Measurements from ENCODE around the gene ATRN.
A peak's percentile ranks its signal among the peaks of the same experiment; 100 is the strongest.

The ATRN gene

GRCh38 chr20:3452136-3452535 lies 18.7 kb upstream of the ATRN start:
- H3K4me3 ChIP-seq (ENCODE audit: control insufficient read depth in 1 of 7, extremely low read depth in 1 of 7, insufficient read depth in 4 of 7, low read depth in 2 of 7, low read length in 6 of 7), result no peak overlapping the region
- POLR2A ChIA-PET, result interaction anchor here (0.6 kb wide), 1 partner anchor 91 kb away, joined by 3 read pairs; no protein-coding TSS in a partner anchor
- WGBS (ENCODE audit: insufficient coverage), result no CpG with 5 or more reads among the region's 2 CpGs
- H3K9me3 ChIP-seq (ENCODE audit: control extremely low read depth in 1 of 5, control insufficient read depth in 4 of 5, insufficient read depth in 2 of 5, low read depth in 1 of 5, low read length in 4 of 5), result no peaks in the 10 kb centered on the region
- peaks cover 0 to 5% (median 0%) of the 10 kb centered on the region in 4 experiments for H3K4me1 ChIP-seq (ENCODE audit: control extremely low read depth in 1 of 4, control insufficient read depth in 4 of 4, insufficient read depth in 4 of 4, low read length in 3 of 4)
- no peaks in the 10 kb centered on the region for H3K27me3 ChIP-seq (replicated peaks in 2 of 5; ENCODE audit: control insufficient read depth in 4 of 5, insufficient read depth in 5 of 5, low read length in 4 of 5)
- no peak overlapping the region for H3K27ac ChIP-seq (ENCODE audit: insufficient read depth in 1 of 2, low read depth in 1 of 2, low read length in 2 of 2, poor library complexity in 1 of 2, severe bottlenecking in 2 of 2)
- CTCF ChIA-PET, result no interaction called here
- H3K36me3 ChIP-seq (ENCODE audit: control insufficient read depth in 4 of 4, insufficient read depth in 4 of 4, low read length in 3 of 4), result no peaks in the 10 kb centered on the region
- DNase-seq, result no peak

DNA sequence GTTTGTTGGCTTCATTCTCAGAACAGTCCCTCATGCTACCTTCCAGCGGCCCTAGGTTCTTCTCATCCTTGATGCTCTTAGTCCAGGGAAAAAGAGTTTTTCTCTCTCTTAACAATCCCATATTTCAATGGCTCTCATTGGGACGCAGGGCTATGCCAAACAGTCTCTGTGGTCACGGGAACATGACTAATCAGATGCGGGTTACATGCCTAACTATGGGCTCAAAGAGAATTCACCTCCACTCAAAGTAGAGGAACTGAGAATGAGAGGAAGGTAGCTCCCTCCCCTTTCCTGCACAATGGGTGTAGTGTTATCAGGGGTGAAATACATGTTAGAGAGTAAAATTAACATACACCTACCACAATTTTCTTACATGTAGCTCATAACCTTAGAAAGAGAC lies 18.1 kb upstream of the ATRN start:
- DNase-seq, result no peak
- Histone ChIP-seq H3K4me1 (ENCODE audit: control extremely low read depth in 1 of 4, control insufficient read depth in 4 of 4, insufficient read depth in 4 of 4, low read length in 3 of 4) (no peaks in the 10 kb centered on the region), H3K27me3 (replicated peaks in 2 of 5; ENCODE audit: control insufficient read depth in 4 of 5, insufficient read depth in 5 of 5, low read length in 4 of 5) (no peaks in the 10 kb centered on the region), H3K36me3 (ENCODE audit: control insufficient read depth in 4 of 4, insufficient read depth in 4 of 4, low read length in 3 of 4) (no peaks in the 10 kb centered on the region), H3K4me3 (ENCODE audit: control insufficient read depth in 1 of 7, extremely low read depth in 1 of 7, insufficient read depth in 4 of 7, low read depth in 2 of 7, low read length in 6 of 7) (no peak overlapping the region), H3K9me3 (ENCODE audit: control extremely low read depth in 1 of 5, control insufficient read depth in 4 of 5, insufficient read depth in 2 of 5, low read depth in 1 of 5, low read length in 4 of 5) (no peaks in the 10 kb centered on the region), H3K27ac (ENCODE audit: insufficient read depth in 1 of 2, low read depth in 1 of 2, low read length in 2 of 2, poor library complexity in 1 of 2, severe bottlenecking in 2 of 2) (no peak overlapping the region)
- ChIA-PET POLR2A (no interaction called here), CTCF (no interaction called here)
- WGBS (ENCODE audit: insufficient coverage), result 100% methylated on average over 1 of the region's 4 CpGs

- no peak for DNase-seq
- ChIA-PET CTCF (interaction anchor here (1.7 kb wide), 1 partner anchor 15 kb away, joined by 4 read pairs; no protein-coding TSS in a partner anchor), POLR2A (no interaction called here)
- Histone ChIP-seq H3K4me1 (ENCODE audit: control extremely low read depth in 1 of 4, control insufficient read depth in 4 of 4, insufficient read depth in 4 of 4, low read length in 3 of 4) (no peaks in the 10 kb centered on the region), H3K4me3 (ENCODE audit: control insufficient read depth in 1 of 7, extremely low read depth in 1 of 7, insufficient read depth in 4 of 7, low read depth in 2 of 7, low read length in 6 of 7) (no peak overlapping the region), H3K36me3 (ENCODE audit: control insufficient read depth in 4 of 4, insufficient read depth in 4 of 4, low read length in 3 of 4) (no peaks in the 10 kb centered on the region), H3K9me3 (ENCODE audit: control extremely low read depth in 1 of 5, control insufficient read depth in 4 of 5, insufficient read depth in 2 of 5, low read depth in 1 of 5, low read length in 4 of 5) (no peaks in the 10 kb centered on the region), H3K27me3 (replicated peaks in 2 of 5; ENCODE audit: control insufficient read depth in 4 of 5, insufficient read depth in 5 of 5, low read length in 4 of 5) (no peaks in the 10 kb centered on the region), H3K27ac (ENCODE audit: insufficient read depth in 1 of 2, low read depth in 1 of 2, low read length in 2 of 2, poor library complexity in 1 of 2, severe bottlenecking in 2 of 2) (no peak overlapping the region)
- WGBS (ENCODE audit: insufficient coverage), result 100% methylated on average over 3 of the region's 5 CpGs
Observed at GRCh38 chr20:3454831-3455230, 16.0 kb upstream of the ATRN start.

DNA sequence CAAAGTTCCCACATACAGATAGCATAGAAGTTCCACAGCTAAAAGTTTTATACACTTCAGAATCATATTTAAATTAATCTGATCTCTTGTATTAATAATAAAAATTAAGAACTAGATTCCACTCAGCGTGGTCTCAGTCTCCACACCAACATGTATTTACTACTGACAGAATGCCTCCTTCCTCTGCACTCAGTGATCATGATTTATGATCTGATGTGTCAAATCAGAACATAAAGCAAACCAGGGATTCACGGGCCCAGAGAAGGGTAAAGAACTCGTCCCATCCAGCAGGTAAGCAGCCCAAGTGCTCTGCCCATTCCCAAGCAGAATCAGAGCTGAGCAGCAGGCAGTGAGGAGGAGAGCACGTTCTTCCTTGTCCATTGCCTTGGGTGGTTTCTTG lies 14.2 kb upstream of the ATRN start:
- Histone ChIP-seq H3K36me3 (ENCODE audit: control insufficient read depth in 4 of 4, insufficient read depth in 4 of 4, low read length in 3 of 4) (no peaks in the 10 kb centered on the region), H3K4me1 (ENCODE audit: control extremely low read depth in 1 of 4, control insufficient read depth in 4 of 4, insufficient read depth in 4 of 4, low read length in 3 of 4) (no peaks in the 10 kb centered on the region), H3K27ac (ENCODE audit: insufficient read depth in 1 of 2, low read depth in 1 of 2, low read length in 2 of 2, poor library complexity in 1 of 2, severe bottlenecking in 2 of 2) (no peak overlapping the region), H3K4me3 (ENCODE audit: control insufficient read depth in 1 of 7, extremely low read depth in 1 of 7, insufficient read depth in 4 of 7, low read depth in 2 of 7, low read length in 6 of 7) (no peak overlapping the region), H3K27me3 (replicated peaks in 2 of 5; ENCODE audit: control insufficient read depth in 4 of 5, insufficient read depth in 5 of 5, low read length in 4 of 5) (peaks cover 0 to 2% (median 0%) of the 10 kb centered on the region in 5 experiments), H3K9me3 (ENCODE audit: control extremely low read depth in 1 of 5, control insufficient read depth in 4 of 5, insufficient read depth in 2 of 5, low read depth in 1 of 5, low read length in 4 of 5) (no peaks in the 10 kb centered on the region)
- ChIA-PET CTCF (interaction anchor here (1.7 kb wide), 1 partner anchor 13 kb away, joined by 4 read pairs; no protein-coding TSS in a partner anchor), POLR2A (interaction anchor here (0.6 kb wide), 1 partner anchor 14 kb away, joined by 3 read pairs; no protein-coding TSS in a partner anchor)
- DNase-seq, result no peak
- 88% methylated on average over 3 of the region's 4 CpGs for WGBS (ENCODE audit: insufficient coverage)

DNA sequence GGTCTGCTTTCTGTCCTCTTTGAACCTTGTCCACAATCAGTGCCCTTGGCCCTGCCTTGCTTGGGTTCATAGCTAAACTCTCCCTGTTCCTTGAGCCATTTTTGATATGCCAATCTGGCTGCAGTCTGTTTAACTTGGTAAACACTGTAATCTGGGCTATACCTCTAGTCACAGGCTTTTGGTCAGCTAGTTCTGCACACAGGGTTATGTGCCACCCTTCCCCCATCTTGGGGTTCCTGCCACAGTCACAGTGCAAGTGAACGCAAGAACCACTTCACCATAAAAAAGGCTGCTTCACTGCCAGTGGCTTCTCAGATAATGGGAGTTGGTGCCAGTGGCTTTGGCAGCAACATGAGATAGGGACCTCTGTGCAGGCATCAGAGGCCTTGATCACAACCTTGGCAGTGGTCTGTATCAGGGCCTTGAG lies 10.9 kb upstream of the ATRN start:
- H3K9me3 ChIP-seq (ENCODE audit: control extremely low read depth in 1 of 5, control insufficient read depth in 4 of 5, insufficient read depth in 2 of 5, low read depth in 1 of 5, low read length in 4 of 5), result no peaks in the 10 kb centered on the region
- peak; percentile 10 to 42 (median 17) for DNase-seq
- CTCF ChIA-PET, result no interaction called here
- no peak overlapping the region for H3K27ac ChIP-seq (ENCODE audit: insufficient read depth in 1 of 2, low read depth in 1 of 2, low read length in 2 of 2, poor library complexity in 1 of 2, severe bottlenecking in 2 of 2)
- H3K36me3 ChIP-seq (ENCODE audit: control insufficient read depth in 4 of 4, insufficient read depth in 4 of 4, low read length in 3 of 4), result no peaks in the 10 kb centered on the region
- H3K27me3 ChIP-seq (replicated peaks in 2 of 5; ENCODE audit: control insufficient read depth in 4 of 5, insufficient read depth in 5 of 5, low read length in 4 of 5), result peaks cover 0 to 2% (median 0%) of the 10 kb centered on the region in 5 experiments
- POLR2A ChIA-PET, result no interaction called here
- no peak overlapping the region for H3K4me3 ChIP-seq (ENCODE audit: control insufficient read depth in 1 of 7, extremely low read depth in 1 of 7, insufficient read depth in 4 of 7, low read depth in 2 of 7, low read length in 6 of 7)
- no peaks in the 10 kb centered on the region for H3K4me1 ChIP-seq (ENCODE audit: control extremely low read depth in 1 of 4, control insufficient read depth in 4 of 4, insufficient read depth in 4 of 4, low read length in 3 of 4)
- WGBS (ENCODE audit: insufficient coverage), result no CpG with 5 or more reads among the region's 1 CpG

- no peak overlapping the region for H3K27ac ChIP-seq (ENCODE audit: insufficient read depth in 1 of 2, low read depth in 1 of 2, low read length in 2 of 2, poor library complexity in 1 of 2, severe bottlenecking in 2 of 2)
- peaks cover 0 to 2% (median 0%) of the 10 kb centered on the region in 5 experiments for H3K27me3 ChIP-seq (replicated peaks in 2 of 5; ENCODE audit: control insufficient read depth in 4 of 5, insufficient read depth in 5 of 5, low read length in 4 of 5)
- POLR2A ChIA-PET, result interaction anchor here (0.8 kb wide), 1 partner anchor 9 kb away, joined by 3 read pairs; the partner anchor contains the start of gene ATRN
- no peaks in the 10 kb centered on the region for H3K9me3 ChIP-seq (ENCODE audit: control extremely low read depth in 1 of 5, control insufficient read depth in 4 of 5, insufficient read depth in 2 of 5, low read depth in 1 of 5, low read length in 4 of 5)
- 88% methylated on average over 9 of the region's 12 CpGs for WGBS (ENCODE audit: insufficient coverage)
- H3K4me3 ChIP-seq (ENCODE audit: control insufficient read depth in 1 of 7, extremely low read depth in 1 of 7, insufficient read depth in 4 of 7, low read depth in 2 of 7, low read length in 6 of 7), result no peak overlapping the region
- H3K36me3 ChIP-seq (ENCODE audit: control insufficient read depth in 4 of 4, insufficient read depth in 4 of 4, low read length in 3 of 4), result no peaks in the 10 kb centered on the region
- no peak for DNase-seq
- CTCF ChIA-PET, result no interaction called here
- no peaks in the 10 kb centered on the region for H3K4me1 ChIP-seq (ENCODE audit: control extremely low read depth in 1 of 4, control insufficient read depth in 4 of 4, insufficient read depth in 4 of 4, low read length in 3 of 4)
Observed at GRCh38 chr20:3461211-3461771, 9.5 kb upstream of the ATRN start.

- CTCF ChIA-PET, result no interaction called here
- H3K9me3 ChIP-seq (ENCODE audit: control extremely low read depth in 1 of 5, control insufficient read depth in 4 of 5, insufficient read depth in 2 of 5, low read depth in 1 of 5, low read length in 4 of 5), result no peaks in the 10 kb centered on the region
- DNase-seq, result no peak
- H3K27ac ChIP-seq (ENCODE audit: insufficient read depth in 1 of 2, low read depth in 1 of 2, low read length in 2 of 2, poor library complexity in 1 of 2, severe bottlenecking in 2 of 2), result no peak overlapping the region
- H3K4me3 ChIP-seq (ENCODE audit: control insufficient read depth in 1 of 7, extremely low read depth in 1 of 7, insufficient read depth in 4 of 7, low read depth in 2 of 7, low read length in 6 of 7), result no peak overlapping the region
- 95% methylated on average over 6 of the region's 11 CpGs for WGBS (ENCODE audit: insufficient coverage)
- no peaks in the 10 kb centered on the region for H3K36me3 ChIP-seq (ENCODE audit: control insufficient read depth in 4 of 4, insufficient read depth in 4 of 4, low read length in 3 of 4)
- peaks cover 0 to 2% (median 0%) of the 10 kb centered on the region in 5 experiments for H3K27me3 ChIP-seq (replicated peaks in 2 of 5; ENCODE audit: control insufficient read depth in 4 of 5, insufficient read depth in 5 of 5, low read length in 4 of 5)
- no peaks in the 10 kb centered on the region for H3K4me1 ChIP-seq (ENCODE audit: control extremely low read depth in 1 of 4, control insufficient read depth in 4 of 4, insufficient read depth in 4 of 4, low read length in 3 of 4)
- POLR2A ChIA-PET, result interaction anchor here (0.8 kb wide), 1 partner anchor 9 kb away, joined by 3 read pairs; the partner anchor contains the start of gene ATRN
Observed at GRCh38 chr20:3461911-3462677, 8.7 kb upstream of the ATRN start.
